Stimulated activated CD4-positive, alpha-beta T cell treated with anti-CD3 and anti-CD28 coated beads, Interleukin-4, amount 100 ng/mL, for 48 hours (primary cell): ENCODE data around the gene DDX18.

Source experiments
- DNase-seq, 2 donors: peaks; one replicate each; pipeline ENCODE4 v3.0.0-alpha.2; 2020; ENCODE audit warnings: low read depth in 2 of 2

The DDX18 gene

DNA sequence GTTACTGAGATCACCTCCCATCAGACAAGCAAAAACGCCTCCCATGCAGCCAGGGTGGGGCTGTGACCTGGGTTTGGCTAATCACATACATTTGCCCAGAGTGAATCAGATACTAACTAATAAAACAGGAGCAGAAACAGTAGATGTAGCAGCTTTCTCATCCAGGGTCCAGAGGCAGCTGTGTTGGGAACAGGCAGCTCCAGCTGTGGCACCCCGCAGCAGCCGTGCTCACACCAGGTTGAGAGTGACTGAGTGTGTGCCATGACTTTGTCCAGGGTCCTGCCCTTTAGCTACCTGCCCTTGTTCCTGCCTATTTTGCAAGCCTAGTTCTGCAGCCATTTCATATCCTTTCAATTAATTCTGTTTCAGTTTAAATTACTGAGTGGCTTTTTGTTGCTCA lies 20.5 kb downstream of the DDX18 start:
- DNase-seq: no peak

DNA sequence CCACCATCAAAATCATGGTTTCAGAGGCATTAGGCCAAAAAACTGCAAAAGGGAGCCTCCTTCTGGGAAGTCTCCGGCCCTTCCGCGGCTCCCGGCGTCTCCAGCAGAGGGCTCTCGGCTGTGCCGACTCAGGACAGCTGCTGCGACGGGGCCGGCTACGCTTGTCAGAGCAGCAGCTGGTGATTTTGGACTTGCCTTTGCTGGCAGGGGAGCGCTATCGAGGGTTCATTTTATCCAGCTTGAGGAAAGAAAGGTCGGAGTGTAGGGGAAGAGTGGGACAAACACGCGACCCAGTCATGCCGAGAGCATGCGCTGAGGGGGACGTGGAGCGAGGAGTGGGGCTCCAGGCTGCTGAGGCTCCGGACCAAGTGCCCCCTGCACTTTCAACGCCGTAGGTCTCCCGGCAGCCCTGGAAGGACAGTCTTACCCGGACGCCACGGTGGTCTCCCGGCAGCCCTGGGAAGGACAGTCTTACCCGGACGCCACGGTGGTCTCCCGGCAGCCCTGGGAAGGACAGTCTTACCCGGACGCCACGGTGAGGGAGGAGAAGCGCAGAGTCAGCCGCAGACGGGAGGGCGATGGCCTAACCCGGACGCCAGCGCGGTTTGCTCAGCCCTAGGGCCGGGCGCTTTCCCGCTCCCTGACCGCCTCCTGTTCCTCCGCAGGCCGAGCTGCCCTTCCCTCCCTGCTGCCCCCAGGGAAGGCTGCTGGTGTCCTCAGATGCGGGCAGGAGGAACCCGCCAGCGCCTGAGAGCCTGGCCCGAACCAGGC lies 21.7 kb downstream of the DDX18 start:
- DNase-seq: peak; percentile 54 to 56

DNA sequence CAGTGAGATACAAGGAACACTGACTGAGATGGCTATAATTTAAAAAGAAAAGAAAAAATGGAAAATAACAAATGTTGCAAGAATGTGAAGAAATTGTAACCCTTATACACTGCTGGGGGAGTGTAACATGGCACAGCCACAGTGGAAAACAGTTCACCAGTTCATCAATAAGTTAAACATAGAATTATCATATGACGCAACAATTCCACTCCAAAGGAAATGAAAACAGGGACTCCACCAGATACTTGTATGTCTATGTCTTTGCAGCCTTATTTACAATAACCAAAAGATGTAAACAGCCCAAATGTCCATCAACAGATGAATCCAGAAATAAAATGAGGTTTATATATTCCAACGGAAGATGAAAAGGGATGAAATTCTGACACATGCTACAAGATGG lies 30.8 kb downstream of the DDX18 start:
- DNase-seq: no peak

DNA sequence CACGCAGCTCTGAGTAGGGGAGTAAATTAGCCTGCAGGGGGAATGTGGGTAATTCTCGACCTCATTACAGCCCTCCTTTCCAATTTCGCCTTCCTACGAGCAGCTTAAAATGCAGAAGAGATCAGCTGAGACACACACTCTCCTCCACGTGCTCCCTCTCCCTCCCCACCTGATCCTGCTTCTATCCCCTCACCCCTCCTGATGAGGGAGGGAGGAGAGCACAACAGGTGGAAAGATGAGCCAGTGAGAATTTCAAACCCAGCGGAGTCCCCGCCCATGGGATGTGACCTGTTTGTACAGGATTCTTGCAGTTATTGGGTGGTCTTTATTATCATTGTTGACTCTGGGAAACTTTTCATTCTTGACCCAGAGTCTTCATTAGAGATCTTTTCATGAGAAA lies 35.5 kb downstream of the DDX18 start:
- no peak for DNase-seq

DNA sequence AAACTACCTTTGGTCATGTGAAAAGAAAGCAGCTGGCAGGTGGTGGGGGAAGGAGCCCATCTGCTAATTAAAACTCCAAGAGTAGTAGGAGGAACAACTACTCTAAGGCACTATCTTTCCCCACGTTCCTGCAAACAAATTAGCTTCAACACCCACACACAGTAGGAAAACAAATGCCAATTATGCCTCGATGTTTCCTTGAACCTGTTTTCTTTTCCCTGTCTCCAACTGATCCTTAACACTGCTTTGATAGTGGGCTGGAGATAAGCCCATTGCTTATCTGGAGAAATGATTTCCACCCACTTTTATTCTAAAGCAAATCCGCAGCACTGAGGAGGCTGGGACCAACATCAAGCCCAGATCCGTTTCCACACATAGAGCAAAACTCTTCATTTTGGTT lies 36.0 kb downstream of the DDX18 start:
- DNase-seq: no peak

DNA sequence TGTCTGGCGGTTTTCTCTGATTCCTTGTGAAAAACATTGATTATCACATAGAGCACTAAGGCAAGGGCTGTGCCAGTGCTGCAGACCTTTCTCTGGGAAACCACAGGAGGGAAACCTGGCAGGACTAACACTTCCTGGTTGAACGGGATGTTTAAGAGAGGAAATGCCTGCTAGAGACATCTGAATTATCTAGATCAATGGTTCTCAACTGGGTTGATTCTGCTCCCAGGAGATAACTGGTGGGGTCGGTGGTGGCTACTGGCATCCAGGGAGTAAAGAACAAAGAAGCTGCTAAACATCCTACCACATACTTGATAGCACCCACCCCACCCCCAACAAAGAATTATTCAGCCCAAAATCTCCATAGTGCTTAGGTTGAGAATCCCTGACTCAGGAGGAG lies 37.5 kb downstream of the DDX18 start:
- DNase-seq: no peak

GRCh38 chr2:117853316-117853715 lies 38.8 kb downstream of the DDX18 start:
- DNase-seq: no peak

DNA sequence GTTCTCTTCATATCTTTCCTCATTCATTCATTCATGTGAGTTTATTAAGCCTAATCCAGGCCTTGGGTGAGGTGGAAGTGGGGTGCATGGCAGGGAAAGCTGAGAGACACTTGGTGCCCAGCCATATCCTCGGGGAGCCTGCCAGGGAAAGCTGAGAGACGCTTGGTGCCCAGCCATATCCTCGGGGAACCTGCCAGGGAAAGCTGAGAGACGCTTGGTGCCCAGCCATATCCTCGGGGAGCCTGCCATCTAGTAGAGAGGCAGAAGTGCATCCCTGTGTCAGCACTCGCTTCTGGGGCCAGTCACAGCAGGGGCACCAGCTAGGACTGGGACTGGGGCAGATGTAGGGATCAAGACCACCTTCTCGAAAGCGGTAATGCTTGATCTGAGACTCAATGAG lies 39.4 kb downstream of the DDX18 start:
- no peak for DNase-seq

GRCh38 chr2:117854610-117855009 lies 40.1 kb downstream of the DDX18 start:
- no peak for DNase-seq

- DNase-seq: no peak
These were observed 41.4 kb downstream of the DDX18 start for GRCh38 chr2:117855886-117856285.

- no peak for DNase-seq
These were observed 42.1 kb downstream of the DDX18 start for GRCh38 chr2:117856415-117857210.

DNA sequence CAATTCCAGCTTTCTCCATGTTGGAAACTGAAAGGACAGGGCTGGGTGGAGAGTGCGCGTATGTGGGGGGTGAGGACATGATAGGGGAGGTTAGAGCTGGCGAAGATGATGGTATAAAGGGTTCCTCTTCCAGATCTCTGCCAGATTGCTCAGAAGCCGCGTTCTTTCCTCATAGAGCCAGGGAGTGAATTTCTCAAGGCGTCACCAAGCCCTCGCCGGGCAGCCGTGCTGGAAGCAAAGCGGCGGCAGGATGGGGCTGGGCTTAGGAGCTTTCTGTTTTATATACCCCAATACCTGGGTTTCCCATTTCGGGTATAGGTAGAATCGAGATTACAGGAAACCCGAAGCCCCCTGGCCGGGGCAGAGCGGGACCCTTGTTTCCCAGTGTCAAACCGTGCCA lies 43.8 kb downstream of the DDX18 start:
- DNase-seq: no peak

GRCh38 chr2:117858892-117859531 lies 44.5 kb downstream of the DDX18 start:
- no peak for DNase-seq

DNA sequence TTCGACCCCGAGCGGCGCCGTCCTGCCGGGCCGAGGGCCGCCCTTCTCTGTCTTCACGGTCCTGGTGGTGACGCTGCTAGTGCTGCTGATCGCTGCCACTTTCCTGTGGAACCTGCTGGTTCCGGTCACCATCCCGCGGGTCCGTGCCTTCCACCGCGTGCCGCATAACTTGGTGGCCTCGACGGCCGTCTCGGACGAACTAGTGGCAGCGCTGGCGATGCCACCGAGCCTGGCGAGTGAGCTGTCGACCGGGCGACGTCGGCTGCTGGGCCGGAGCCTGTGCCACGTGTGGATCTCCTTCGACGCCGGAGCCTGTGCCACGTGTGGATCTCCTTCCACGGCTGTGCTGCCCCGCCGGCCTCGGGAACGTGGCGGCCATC lies 45.0 kb downstream of the DDX18 start:
- DNase-seq: no peak

DNA sequence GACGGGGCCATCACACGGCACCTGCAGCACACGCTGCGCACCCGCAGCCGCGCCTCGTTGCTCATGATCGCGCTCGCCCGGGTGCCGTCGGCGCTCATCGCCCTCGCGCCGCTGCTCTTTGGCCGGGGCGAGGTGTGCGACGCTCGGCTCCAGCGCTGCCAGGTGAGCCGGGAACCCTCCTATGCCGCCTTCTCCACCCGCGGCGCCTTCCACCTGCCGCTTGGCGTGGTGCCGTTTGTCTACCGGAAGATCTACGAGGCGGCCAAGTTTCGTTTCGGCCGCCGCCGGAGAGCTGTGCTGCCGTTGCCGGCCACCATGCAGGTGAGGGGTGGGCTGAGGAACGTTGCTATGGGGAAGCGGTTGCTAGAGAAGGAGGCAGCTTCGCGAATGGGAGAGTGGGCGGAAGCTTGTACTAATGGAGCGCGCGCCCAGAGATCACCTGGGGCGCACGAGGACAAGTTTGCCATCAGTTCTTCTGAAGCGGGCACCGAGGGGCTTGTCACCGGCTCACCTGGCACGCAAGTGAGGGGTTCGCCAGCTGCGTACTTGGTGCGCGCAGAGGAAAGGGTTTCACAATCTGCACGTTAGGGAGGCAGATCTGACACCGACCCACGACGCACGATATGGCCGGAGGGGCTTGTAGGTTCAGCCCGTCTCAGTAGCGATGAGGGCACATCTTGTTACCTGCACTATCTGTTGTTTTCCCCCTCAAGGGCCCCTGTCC lies 45.6 kb downstream of the DDX18 start:
- no peak for DNase-seq

DNA sequence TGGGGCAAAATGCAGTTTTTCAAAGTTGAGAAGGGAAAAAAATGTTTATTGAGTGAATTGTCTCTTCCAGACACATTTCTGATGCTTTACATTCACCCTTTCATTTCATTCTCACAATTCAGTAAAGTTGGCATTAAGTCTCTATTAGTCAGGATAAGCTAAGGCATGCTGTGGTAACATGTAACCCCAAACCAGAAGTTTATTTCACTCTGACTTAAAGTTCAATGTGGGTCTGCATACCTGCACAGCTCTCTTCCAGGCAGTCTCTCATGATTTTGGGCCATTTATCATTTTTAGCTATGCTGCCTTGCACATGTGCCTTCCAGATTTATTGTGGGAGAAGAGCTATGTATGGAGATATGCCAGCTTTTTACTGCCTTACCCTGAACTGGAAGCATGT lies 48.0 kb downstream of the DDX18 start:
- no peak for DNase-seq

- DNase-seq: no peak
These were observed 61.3 kb downstream of the DDX18 start for GRCh38 chr2:117875786-117876185.

- no peak for DNase-seq
These were observed 64.5 kb downstream of the DDX18 start for GRCh38 chr2:117879003-117879402.
